ENCODE results near the gene FBXL14.

GRCh38 chr12:1551496-1551895, 42.9 kb downstream of the FBXL14 start:
- TF ChIP-seq POLR2A (IDR thresholded peaks at IDR 0.05; ENCODE audit: low read length), result no peak
- no peak for TF ChIP-seq GATA1 (IDR thresholded peaks at IDR 0.05; ENCODE audit: low read depth, low read length)
